Keratinocyte (primary cell): ENCODE results near the gene FASTKD1. TPM values are rescaled to one million over a fixed set of nuclear protein-coding genes. Genes with fewer than 3 reads are reported as not detected.

Source experiments
- DNase-seq: peaks from one replicate; pipeline ENCODE4 v3.0.0-alpha.2; 2011; ENCODE audit warnings: low read depth, missing footprints, low spot score
- FAIRE-seq: peaks from 2 replicates; lab custom pipeline; 2011; peaks lifted over from hg19 to GRCh38; lab: Jason Lieb, UNC
- H2AFZ ChIP-seq: 2 replicates; pipeline ENCODE4 v1.6.0; 2012; ENCODE audit warnings: low read length, control low read depth, inconsistent platforms; ENCODE audit not compliant: control insufficient read depth
- H3K27ac ChIP-seq: 2 replicates; pipeline ENCODE4 v1.5.1; 2011; ENCODE audit warnings: low read length; ENCODE audit not compliant: control insufficient read depth, insufficient read depth
- H3K27me3 ChIP-seq: 3 replicates; pipeline ENCODE4 v1.6.0; 2011; ENCODE audit warnings: low read length; ENCODE audit not compliant: control insufficient read depth, insufficient read depth; ENCODE audit errors: extremely low read depth
- H3K36me3 ChIP-seq, 2 experiments: 2 replicates in 1 of 2; 3 replicates in 1 of 2; pipeline ENCODE4 v1.5.1; 2011; ENCODE audit warnings: low read length in 2 of 2, mild to moderate bottlenecking in 1 of 2; ENCODE audit not compliant: control insufficient read depth in 2 of 2, insufficient read depth in 2 of 2; ENCODE audit errors: extremely low read depth in 1 of 2
- H3K4me1 ChIP-seq: 3 replicates; pipeline ENCODE4 v1.5.1; 2011; ENCODE audit warnings: low read length; ENCODE audit not compliant: control insufficient read depth, insufficient read depth; ENCODE audit errors: extremely low read depth
- H3K4me2 ChIP-seq: 3 replicates; pipeline ENCODE4 v1.6.0; 2011; ENCODE audit warnings: low read depth, low read length; ENCODE audit not compliant: control insufficient read depth, insufficient read depth; ENCODE audit errors: extremely low read depth
- H3K4me3 ChIP-seq, 3 experiments: fragments of 200-600 bp in 1 of 3; sonication (generic) in 1 of 3; 2 replicates in 2 of 3; 3 replicates in 1 of 3; pipeline ENCODE4 v1.5.1; 2011 to 2016; ENCODE audit warnings: low read length in 3 of 3, mild to moderate bottlenecking in 3 of 3, control low read depth in 2 of 3, inconsistent platforms in 1 of 3, low read depth in 1 of 3, mixed read lengths in 1 of 3, mixed run types in 1 of 3, moderate library complexity in 1 of 3; ENCODE audit not compliant: control insufficient read depth in 2 of 3, insufficient read depth in 2 of 3; ENCODE audit errors: extremely low read depth in 1 of 3
- H3K79me2 ChIP-seq: 2 replicates; pipeline ENCODE4 v1.6.0; 2012; ENCODE audit warnings: low read length; ENCODE audit not compliant: control insufficient read depth, insufficient read depth
- H3K9ac ChIP-seq: 3 replicates; pipeline ENCODE4 v1.6.0; 2011; ENCODE audit warnings: low read length; ENCODE audit not compliant: control insufficient read depth, insufficient read depth; ENCODE audit errors: extremely low read depth
- H3K9me1 ChIP-seq: 3 replicates; pipeline ENCODE4 v1.6.0; 2011; ENCODE audit warnings: low read length; ENCODE audit not compliant: control insufficient read depth, insufficient read depth; ENCODE audit errors: extremely low read depth
- H3K9me3 ChIP-seq: 2 replicates; pipeline ENCODE4 v1.5.1; 2012; ENCODE audit warnings: low read depth, low read length; ENCODE audit not compliant: control insufficient read depth
- H4K20me1 ChIP-seq: 3 replicates; pipeline ENCODE4 v1.6.0; 2011; ENCODE audit warnings: low read length; ENCODE audit not compliant: control insufficient read depth, insufficient read depth; ENCODE audit errors: extremely low read depth
- CTCF ChIP-seq, 3 experiments: IDR thresholded peaks in 1 of 3; conservative IDR thresholded peaks in 1 of 3; optimal IDR thresholded peaks in 1 of 3; 2 replicates in 2 of 3; 3 replicates in 1 of 3; pipeline versions ENCODE3 to v1.5.1; 2011; ENCODE audit warnings: low read length in 3 of 3, mild to moderate bottlenecking in 3 of 3, moderate library complexity in 2 of 3, control low read depth in 1 of 3, inconsistent platforms in 1 of 3; ENCODE audit not compliant: insufficient read depth in 2 of 3; ENCODE audit errors: extremely low read depth in 1 of 3
- EZH2 ChIP-seq: IDR thresholded peaks from one replicate; pipeline ENCODE4 v1.6.1; 2012; ENCODE audit warnings: inconsistent platforms, mild to moderate bottlenecking, low read length, moderate library complexity
- dilution Hi-C: fragments of 300-500 bp; cut with MboI; formaldehyde crosslinking; loops from one replicate; pipeline ENCODE4 v1.7.0; 2020; ENCODE audit warnings: low sequenced_read_pairs; ENCODE audit not compliant: extremely low pct_ligation_motif_present
- polyA plus RNA-seq, 5 experiments: library from polyadenylated mRNA; depleted of rRNA in 3 of 5; stranded (reverse) in 3 of 5; stranded (forward) in 1 of 5; unstranded in 1 of 5; fragments of >200 nt; gene quantifications; 1 replicate in 1 of 5; 2 replicates in 3 of 5; 3 replicates in 1 of 5; pipeline versions ENCODE4 v1.2.1 to v1.2.3, GENCODE V29; 2011 to 2012; ENCODE audit warnings: missing spikeins in 2 of 5, low read depth in 1 of 5, low replicate concordance in 1 of 5

Gene FASTKD1
- polyA plus RNA-seq, 1 donor (not counting 4 experiments of a cell fraction or from before 2014, with no cell fraction given): 41.7 TPM

- H3K4me2 ChIP-seq: no peak overlapping the region
Observed at GRCh38 chr2:169569948-169570347, 3.7 kb downstream of the FASTKD1 start.

GRCh38 chr2:169565686-169566085 is 8.0 kb downstream of the FASTKD1 start:
- Histone ChIP-seq H3K4me3 (no peak overlapping the region), H2AFZ (peak overlapping the region; percentile 9), H3K9ac (no peak overlapping the region), H3K27me3 (no peaks in the 10 kb centered on the region), H3K36me3 (no peaks in the 10 kb centered on the region), H3K79me2 (peaks cover 12% of the 10 kb centered on the region), H3K4me2 (peak overlapping the region; percentile 45), H4K20me1 (no peaks in the 10 kb centered on the region), H3K9me1 (no peaks in the 10 kb centered on the region), H3K9me3 (no peaks in the 10 kb centered on the region), H3K27ac (peak overlapping the region; percentile 14), H3K4me1 (peaks cover 8% of the 10 kb centered on the region)
- DNase-seq (no peak), FAIRE-seq (peak; percentile 72)
- dilution Hi-C loops: no loop called here
- no peak for TF ChIP-seq EZH2
- no peak for TF ChIP-seq CTCF (optimal IDR thresholded peaks at IDR 0.05 in 1 of 3, IDR thresholded peaks at IDR 0.05 in 1 of 3, conservative IDR thresholded peaks at IDR 0.05 in 1 of 3; ENCODE audit: extremely low read depth in 1 of 3, insufficient read depth in 2 of 3, low read length in 3 of 3)

More at GRCh38 chr2:169569948-169570347, 3.7 kb downstream of the FASTKD1 start:
- Histone ChIP-seq H3K79me2 (peaks cover 32% of the 10 kb centered on the region), H3K9me1 (no peaks in the 10 kb centered on the region), H3K4me3 (no peak overlapping the region), H3K27ac (no peak overlapping the region), H2AFZ (no peak overlapping the region), H3K4me1 (peaks cover 21% of the 10 kb centered on the region), H3K9ac (no peak overlapping the region), H3K27me3 (no peaks in the 10 kb centered on the region), H3K9me3 (no peaks in the 10 kb centered on the region), H3K36me3 (no peaks in the 10 kb centered on the region), H4K20me1 (no peaks in the 10 kb centered on the region)
- FAIRE-seq (no peak), DNase-seq (no peak)
- dilution Hi-C loops: no loop called here
- TF ChIP-seq CTCF (optimal IDR thresholded peaks at IDR 0.05 in 1 of 3, IDR thresholded peaks at IDR 0.05 in 1 of 3, conservative IDR thresholded peaks at IDR 0.05 in 1 of 3; ENCODE audit: extremely low read depth in 1 of 3, insufficient read depth in 2 of 3, low read length in 3 of 3) (no peak), EZH2 (no peak)
